ENCODE data around the gene SLC13A4.

SLC13A4 gene

GRCh38 chr7:135736586-135737305, 8.8 kb upstream of the SLC13A4 start:
- H3K4me3 ChIP-seq (ENCODE audit: insufficient read length, low read depth): no peak overlapping the region
- no peaks in the 10 kb centered on the region for H3K36me3 ChIP-seq (ENCODE audit: insufficient read depth, insufficient read length, low read length)
- no peaks in the 10 kb centered on the region for H3K9me3 ChIP-seq (ENCODE audit: insufficient read depth, low read length)
- DNase-seq (ENCODE audit: low read depth, low spot score): no peak
- H3K9ac ChIP-seq (ENCODE audit: insufficient read length, low read depth): no peak overlapping the region
- H3K27me3 ChIP-seq (ENCODE audit: insufficient read depth, insufficient read length): no peaks in the 10 kb centered on the region
- no peaks in the 10 kb centered on the region for H3K4me1 ChIP-seq (ENCODE audit: insufficient read depth, insufficient read length)
- TF ChIP-seq ZNF274 (IDR thresholded peaks at IDR 0.05; ENCODE audit: low read depth, low read length): no peak
- TF ChIP-seq YY1 (IDR thresholded peaks at IDR 0.05; ENCODE audit: insufficient read depth, insufficient read length): no peak
- no peak for TF ChIP-seq SUZ12 (IDR thresholded peaks at IDR 0.05; ENCODE audit: extremely low read depth, insufficient read depth, insufficient read length)

DNA sequence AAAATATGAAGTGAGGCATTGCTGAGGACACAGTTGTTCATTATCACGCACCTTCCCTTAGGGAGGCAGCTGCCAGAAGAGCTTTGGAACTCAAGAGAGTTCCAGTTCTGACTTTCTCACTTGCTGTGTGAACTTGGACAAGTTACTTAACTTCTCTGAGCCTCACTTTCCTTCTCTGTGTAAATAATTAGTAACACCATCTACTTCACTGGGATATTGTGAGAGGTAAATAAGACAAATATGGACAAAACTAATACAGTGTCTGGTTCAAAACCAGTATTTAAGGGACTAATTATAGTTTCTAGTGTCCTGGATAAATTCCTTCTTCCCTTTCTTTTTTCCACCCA, 6.3 kb upstream of the SLC13A4 start:
- no peak overlapping the region for H3K4me3 ChIP-seq (ENCODE audit: insufficient read length, low read depth)
- H3K27me3 ChIP-seq (ENCODE audit: insufficient read depth, insufficient read length): no peaks in the 10 kb centered on the region
- DNase-seq (ENCODE audit: low read depth, low spot score): no peak
- no peak overlapping the region for H3K9ac ChIP-seq (ENCODE audit: insufficient read length, low read depth)
- no peaks in the 10 kb centered on the region for H3K9me3 ChIP-seq (ENCODE audit: insufficient read depth, low read length)
- TF ChIP-seq SUZ12 (IDR thresholded peaks at IDR 0.05; ENCODE audit: extremely low read depth, insufficient read depth, insufficient read length) (no peak), ZNF274 (IDR thresholded peaks at IDR 0.05; ENCODE audit: low read depth, low read length) (no peak), YY1 (IDR thresholded peaks at IDR 0.05; ENCODE audit: insufficient read depth, insufficient read length) (no peak)
- H3K36me3 ChIP-seq (ENCODE audit: insufficient read depth, insufficient read length, low read length): no peaks in the 10 kb centered on the region
- H3K4me1 ChIP-seq (ENCODE audit: insufficient read depth, insufficient read length): no peaks in the 10 kb centered on the region

DNA sequence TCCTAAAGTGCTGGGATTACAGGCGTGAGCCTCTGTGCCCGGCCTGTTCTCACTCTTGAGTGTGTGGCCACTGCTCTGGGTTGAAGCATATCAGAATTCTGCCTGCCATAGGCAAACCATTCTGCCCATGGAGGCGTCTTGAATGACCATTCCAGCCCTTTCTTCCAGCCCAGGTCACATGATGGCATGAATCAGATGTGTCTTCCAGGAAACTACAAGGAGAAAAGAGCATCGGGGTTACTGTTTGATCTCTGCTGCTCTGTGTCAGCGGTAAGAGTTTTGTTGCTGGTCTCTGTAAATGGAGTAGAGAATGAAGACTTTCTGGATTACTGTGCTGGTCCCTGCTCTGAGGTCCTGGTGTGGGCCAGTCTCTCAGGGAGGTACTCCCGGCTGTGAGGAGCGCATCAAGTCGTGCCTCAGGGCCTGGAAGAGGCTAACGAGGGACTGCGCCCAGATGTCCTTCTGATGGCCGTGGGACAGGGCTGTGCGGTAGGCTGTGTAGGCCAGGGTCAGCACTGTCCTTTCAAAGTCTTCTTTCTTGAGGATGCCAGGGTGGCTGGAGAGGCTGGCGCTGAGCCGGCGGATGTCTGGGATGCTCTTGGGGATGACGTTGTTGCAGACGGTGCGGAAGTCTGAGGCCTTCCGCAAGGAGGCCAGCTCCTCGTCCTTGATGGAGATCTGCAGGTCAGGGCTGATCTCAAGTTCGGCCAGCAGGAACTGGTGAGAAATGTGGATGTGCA, 5.8 kb upstream of the SLC13A4 start:
- Histone ChIP-seq H3K9ac (ENCODE audit: insufficient read length, low read depth) (no peak overlapping the region), H3K36me3 (ENCODE audit: insufficient read depth, insufficient read length, low read length) (no peaks in the 10 kb centered on the region), H3K4me1 (ENCODE audit: insufficient read depth, insufficient read length) (no peaks in the 10 kb centered on the region), H3K4me3 (ENCODE audit: insufficient read length, low read depth) (no peak overlapping the region), H3K27me3 (ENCODE audit: insufficient read depth, insufficient read length) (no peaks in the 10 kb centered on the region), H3K9me3 (ENCODE audit: insufficient read depth, low read length) (no peaks in the 10 kb centered on the region)
- TF ChIP-seq ZNF274 (IDR thresholded peaks at IDR 0.05; ENCODE audit: low read depth, low read length) (no peak), YY1 (IDR thresholded peaks at IDR 0.05; ENCODE audit: insufficient read depth, insufficient read length) (no peak)
- DNase-seq (ENCODE audit: low read depth, low spot score): no peak

GRCh38 chr7:135731131-135731530, 3.1 kb upstream of the SLC13A4 start:
- TF ChIP-seq ZNF274 (IDR thresholded peaks at IDR 0.05; ENCODE audit: low read depth, low read length): no peak
- no peak for TF ChIP-seq YY1 (IDR thresholded peaks at IDR 0.05; ENCODE audit: insufficient read depth, insufficient read length)
- no peak for TF ChIP-seq SUZ12 (IDR thresholded peaks at IDR 0.05; ENCODE audit: extremely low read depth, insufficient read depth, insufficient read length)
- no peaks in the 10 kb centered on the region for H3K4me1 ChIP-seq (ENCODE audit: insufficient read depth, insufficient read length)
- H3K36me3 ChIP-seq (ENCODE audit: insufficient read depth, insufficient read length, low read length): no peaks in the 10 kb centered on the region
- no peak for DNase-seq (ENCODE audit: low read depth, low spot score)
- no peaks in the 10 kb centered on the region for H3K27me3 ChIP-seq (ENCODE audit: insufficient read depth, insufficient read length)
- H3K4me3 ChIP-seq (ENCODE audit: insufficient read length, low read depth): no peak overlapping the region
- H3K9me3 ChIP-seq (ENCODE audit: insufficient read depth, low read length): no peaks in the 10 kb centered on the region
- no peak overlapping the region for H3K9ac ChIP-seq (ENCODE audit: insufficient read length, low read depth)

DNA sequence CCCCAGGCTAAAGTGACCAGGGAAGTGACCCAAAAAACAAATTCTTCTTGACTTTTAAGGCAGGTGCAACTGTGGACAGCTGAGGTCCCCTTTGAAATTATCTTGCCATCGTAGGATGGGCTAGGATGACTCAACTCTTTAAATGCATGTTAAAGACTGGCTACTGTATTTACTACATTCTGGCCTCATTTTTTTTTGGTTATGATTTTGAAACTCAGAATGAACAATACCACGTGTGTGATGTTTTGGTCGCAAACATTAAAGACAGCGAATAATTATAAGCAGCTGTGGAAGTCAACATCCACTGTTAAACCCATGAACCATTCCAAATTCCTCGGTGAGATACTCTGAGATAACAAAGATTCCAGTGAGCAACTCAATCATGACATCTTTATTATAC, 1.2 kb upstream of the SLC13A4 start:
- Histone ChIP-seq H3K36me3 (ENCODE audit: insufficient read depth, insufficient read length, low read length) (no peaks in the 10 kb centered on the region), H3K9ac (ENCODE audit: insufficient read length, low read depth) (no peak overlapping the region), H3K9me3 (ENCODE audit: insufficient read depth, low read length) (no peaks in the 10 kb centered on the region), H3K4me3 (ENCODE audit: insufficient read length, low read depth) (no peak overlapping the region), H3K27me3 (ENCODE audit: insufficient read depth, insufficient read length) (no peaks in the 10 kb centered on the region), H3K4me1 (ENCODE audit: insufficient read depth, insufficient read length) (no peaks in the 10 kb centered on the region)
- DNase-seq (ENCODE audit: low read depth, low spot score): no peak
- no peak for TF ChIP-seq YY1 (IDR thresholded peaks at IDR 0.05; ENCODE audit: insufficient read depth, insufficient read length)

GRCh38 chr7:135726911-135727673, 894 bp downstream of the SLC13A4 start:
- H3K36me3 ChIP-seq (ENCODE audit: insufficient read depth, insufficient read length, low read length): no peaks in the 10 kb centered on the region
- no peak for DNase-seq (ENCODE audit: low read depth, low spot score)
- no peak for TF ChIP-seq ZNF274 (IDR thresholded peaks at IDR 0.05; ENCODE audit: low read depth, low read length)
- no peak for TF ChIP-seq SUZ12 (IDR thresholded peaks at IDR 0.05; ENCODE audit: extremely low read depth, insufficient read depth, insufficient read length)
- no peak for TF ChIP-seq YY1 (IDR thresholded peaks at IDR 0.05; ENCODE audit: insufficient read depth, insufficient read length)
- H3K4me1 ChIP-seq (ENCODE audit: insufficient read depth, insufficient read length): no peaks in the 10 kb centered on the region
- H3K27me3 ChIP-seq (ENCODE audit: insufficient read depth, insufficient read length): no peaks in the 10 kb centered on the region
- H3K9me3 ChIP-seq (ENCODE audit: insufficient read depth, low read length): no peaks in the 10 kb centered on the region
- H3K4me3 ChIP-seq (ENCODE audit: insufficient read length, low read depth): no peak overlapping the region
- H3K9ac ChIP-seq (ENCODE audit: insufficient read length, low read depth): no peak overlapping the region

DNA sequence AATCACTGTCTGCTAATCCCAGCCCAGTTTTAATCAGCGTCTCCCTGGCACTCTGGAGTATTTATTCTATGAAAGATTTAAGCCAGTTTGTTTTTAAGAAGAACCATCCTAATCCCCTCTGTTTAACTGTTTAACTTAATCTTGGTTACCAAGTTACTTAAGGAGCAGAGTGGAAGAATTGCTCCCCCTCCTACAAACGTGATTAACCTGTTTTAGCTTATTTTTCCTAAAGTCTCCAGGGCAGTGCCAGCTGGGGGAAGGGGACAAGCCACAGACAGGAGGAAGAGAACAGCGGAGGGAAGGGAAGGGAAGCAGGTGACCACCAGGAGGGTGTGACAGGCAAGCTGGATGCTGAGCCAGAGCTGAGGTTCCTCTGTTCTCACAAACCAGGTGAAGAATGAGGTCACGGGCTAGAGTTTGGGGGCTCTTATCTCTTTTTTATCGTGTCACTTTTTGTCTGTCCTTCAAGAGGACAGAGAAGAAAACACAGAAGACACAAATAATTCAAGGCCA, 1.7 kb downstream of the SLC13A4 start:
- Histone ChIP-seq H3K9ac (ENCODE audit: insufficient read length, low read depth) (no peak overlapping the region), H3K4me3 (ENCODE audit: insufficient read length, low read depth) (no peak overlapping the region), H3K27me3 (ENCODE audit: insufficient read depth, insufficient read length) (no peaks in the 10 kb centered on the region), H3K4me1 (ENCODE audit: insufficient read depth, insufficient read length) (no peaks in the 10 kb centered on the region), H3K9me3 (ENCODE audit: insufficient read depth, low read length) (no peaks in the 10 kb centered on the region), H3K36me3 (ENCODE audit: insufficient read depth, insufficient read length, low read length) (no peaks in the 10 kb centered on the region)
- DNase-seq (ENCODE audit: low read depth, low spot score): no peak
- TF ChIP-seq SUZ12 (IDR thresholded peaks at IDR 0.05; ENCODE audit: extremely low read depth, insufficient read depth, insufficient read length): no peak
